Activated gamma-delta T cell (primary cell): ENCODE results near the gene ZNF613.
"Not testable (repeated sequence)": the region's sequence is repeated elsewhere in the genome, so short reads cannot be mapped to it uniquely, and the experiment has no call there.

ENCODE experiments used
- DNase-seq: peaks from one replicate; lab custom pipeline; 2025; lab: John Stamatoyannopoulos, UW

ZNF613 gene

GRCh38 chr19:51938936-51939335 is 11.7 kb downstream of the ZNF613 start:
- DNase-seq = no peak

GRCh38 chr19:51944798-51945552 is 17.7 kb downstream of the ZNF613 start:
- no peak for DNase-seq

GRCh38 chr19:51946602-51947001 is 19.3 kb downstream of the ZNF613 start:
- DNase-seq = no peak

- DNase-seq = no peak
Observed at GRCh38 chr19:51948975-51949374, 21.7 kb downstream of the ZNF613 start.

GRCh38 chr19:51957846-51958245 is 30.6 kb downstream of the ZNF613 start:
- DNase-seq = not testable (repeated sequence)

GRCh38 chr19:51959791-51960190 is 32.5 kb downstream of the ZNF613 start:
- no peak for DNase-seq

- DNase-seq = not testable (repeated sequence)
Observed at GRCh38 chr19:51960621-51961233, 33.5 kb downstream of the ZNF613 start.

- DNase-seq = no peak
Observed at GRCh38 chr19:51965583-51965982, 38.3 kb downstream of the ZNF613 start.

GRCh38 chr19:51970718-51971117 is 43.4 kb downstream of the ZNF613 start:
- DNase-seq = no peak

- no peak for DNase-seq
Observed at GRCh38 chr19:51971624-51972023, 44.4 kb downstream of the ZNF613 start.

- DNase-seq = not testable (repeated sequence)
Observed at GRCh38 chr19:51975787-51976186, 48.5 kb downstream of the ZNF613 start.

- no peak for DNase-seq
Observed at GRCh38 chr19:51976852-51977251, 49.6 kb downstream of the ZNF613 start.

GRCh38 chr19:51977346-51977745 is 50.1 kb downstream of the ZNF613 start:
- no peak for DNase-seq

- DNase-seq = no peak
Observed at GRCh38 chr19:51978882-51979281, 51.6 kb downstream of the ZNF613 start.

- DNase-seq = no peak
Observed at GRCh38 chr19:51980116-51980736, 53.0 kb downstream of the ZNF613 start.

- DNase-seq = not testable (repeated sequence)
Observed at GRCh38 chr19:51980926-51981325, 53.7 kb downstream of the ZNF613 start.

GRCh38 chr19:51983361-51983760 is 56.1 kb downstream of the ZNF613 start:
- no peak for DNase-seq

- peak; percentile 43 for DNase-seq
Observed at GRCh38 chr19:51986309-51987291, 59.3 kb downstream of the ZNF613 start, which contains the start of gene ZNF350. Gene ZNF350, minus strand, starts transcription at chr19:51986840. Its CDS starts 12,480 bp downstream, at chr19:51974360.

GRCh38 chr19:51993422-51993821 is 66.2 kb downstream of the ZNF613 start:
- DNase-seq = no peak

GRCh38 chr19:51994048-51994644 is 66.9 kb downstream of the ZNF613 start:
- no peak for DNase-seq
